ENCODE results near the gene SPIRE2.

DNA sequence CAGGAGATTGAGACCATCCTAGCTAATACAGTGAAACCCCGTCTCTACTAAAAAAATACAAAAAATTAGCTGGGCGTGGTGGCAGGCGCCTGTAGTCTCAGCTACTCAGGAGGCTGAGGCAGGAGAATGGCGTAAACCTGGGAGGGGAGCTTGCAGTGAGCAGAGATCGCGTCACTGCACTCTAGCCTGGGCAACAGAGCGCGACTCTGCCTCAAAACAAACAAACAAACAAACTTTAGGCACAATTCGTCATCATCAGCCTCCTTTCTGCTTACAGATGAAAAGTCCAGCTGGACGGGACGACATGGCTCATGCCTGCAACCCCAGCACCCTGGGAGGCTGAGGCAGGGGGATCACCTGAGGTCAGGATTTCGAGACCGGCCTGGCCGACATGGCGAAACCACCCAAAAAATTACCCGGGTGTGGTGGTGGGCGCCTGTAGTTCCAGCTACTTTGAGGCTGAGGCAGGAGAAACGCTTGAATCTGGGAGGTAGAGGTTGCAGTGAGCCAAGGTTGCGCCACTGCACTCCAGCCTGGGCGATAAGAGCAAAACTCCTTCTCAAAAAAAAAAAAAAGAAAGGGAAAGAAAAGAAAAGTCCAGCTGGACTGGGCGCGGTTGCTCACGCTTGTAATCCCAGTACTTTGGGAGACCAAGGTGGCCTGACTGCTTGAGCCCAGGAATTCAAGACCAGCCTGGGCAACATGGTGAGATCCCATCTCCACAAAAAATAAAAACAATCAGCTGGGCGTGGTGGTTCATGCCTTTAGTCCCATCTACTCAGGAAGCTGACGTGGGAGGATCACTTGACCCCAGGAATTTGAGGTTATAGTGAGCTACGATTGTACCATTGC, 1.5 kb upstream of the SPIRE2 start:
- TF ChIP-seq POLR2A (IDR thresholded peaks at IDR 0.05; ENCODE audit: low read length): no peak
- TF ChIP-seq GATA1 (IDR thresholded peaks at IDR 0.05; ENCODE audit: low read depth, low read length): no peak
